Measurements from ENCODE around the gene BTN2A1. TPM values are rescaled to one million over a fixed set of nuclear protein-coding genes. Genes with fewer than 3 reads are reported as not detected.

BTN2A1 gene
- total and polyA plus RNA-seq, 2 of the 13 experiments (the other 11 are each of a cell fraction or from before 2014, with no cell fraction given): 16.4 to 30.4 TPM

- ChIA-PET POLR2A (no interaction called here), CTCF (ENCODE audit: low intra/inter-chr PET ratio, low total read pairs) (no interaction called here)
- TF ChIP-seq ATF3 (CRISPR knock-in tag; IDR thresholded peaks at IDR 0.05) (no peak), ZNF773 (CRISPR knock-in tag; IDR thresholded peaks at IDR 0.05; ENCODE audit: borderline replicate concordance) (no peak), ZFP90 (CRISPR knock-in tag; IDR thresholded peaks at IDR 0.05; ENCODE audit: borderline replicate concordance) (no peak), ZNF549 (CRISPR knock-in tag; IDR thresholded peaks at IDR 0.05) (no peak)
- H3K4me2 ChIP-seq (ENCODE audit: low read depth, low read length): no peak overlapping the region
- DNase-seq (ENCODE audit: low spot score) (no peak), FAIRE-seq (no peak), ATAC-seq (no peak)
- no peak overlapping the region for H3K9ac ChIP-seq (ENCODE audit: insufficient read depth, low read depth, low read length)
- H3K27ac ChIP-seq (ENCODE audit: extremely low read length, insufficient read depth, low read length): no peak overlapping the region
- 0 out of 2 replicates have a peak, but pooled peaks cover 4% of the 10 kb centered on the region for H3K4me1 ChIP-seq (ENCODE audit: insufficient read depth, low read length)
- H3K9me3 ChIP-seq (ENCODE audit: low read length): no peaks in the 10 kb centered on the region
- no peaks in the 10 kb centered on the region for H3K27me3 ChIP-seq (ENCODE audit: control insufficient read depth in 1 of 2, insufficient read depth in 2 of 2, low read length in 2 of 2)
- 71% methylated on average over 4 of the region's 5 CpGs for WGBS (ENCODE audit: low lambda C conversion rate)
- in situ Hi-C loops (cut with HindIII; ENCODE audit: extremely low pct_ligation_motif_present, low pct_unique_long_range_greater_than_20kb): no loop called here
- H3K36me3 ChIP-seq (replicated peaks in 1 of 2; ENCODE audit: control insufficient read depth in 1 of 2, insufficient read depth in 2 of 2, low read length in 2 of 2): no peaks in the 10 kb centered on the region
- H4K20me1 ChIP-seq (ENCODE audit: insufficient read depth, low read length): no peaks in the 10 kb centered on the region
- no peak overlapping the region for H2AFZ ChIP-seq (ENCODE audit: low read length)
- no peak overlapping the region for H3K4me3 ChIP-seq (replicated peaks in 1 of 3; ENCODE audit: insufficient read depth in 1 of 3, low read depth in 2 of 3, low read length in 3 of 3)
- no TSS peak for BruUV-seq (replicated peaks)
- intact Hi-C loops (cut with micrococcal nuclease; ENCODE audit: unreplicated experiment): no loop called here
- no peaks in the 10 kb centered on the region for H3K79me2 ChIP-seq (ENCODE audit: insufficient read depth, low read length)
These were observed 11.7 kb upstream of the BTN2A1 start for GRCh38 chr6:26445934-26446667.

DNA sequence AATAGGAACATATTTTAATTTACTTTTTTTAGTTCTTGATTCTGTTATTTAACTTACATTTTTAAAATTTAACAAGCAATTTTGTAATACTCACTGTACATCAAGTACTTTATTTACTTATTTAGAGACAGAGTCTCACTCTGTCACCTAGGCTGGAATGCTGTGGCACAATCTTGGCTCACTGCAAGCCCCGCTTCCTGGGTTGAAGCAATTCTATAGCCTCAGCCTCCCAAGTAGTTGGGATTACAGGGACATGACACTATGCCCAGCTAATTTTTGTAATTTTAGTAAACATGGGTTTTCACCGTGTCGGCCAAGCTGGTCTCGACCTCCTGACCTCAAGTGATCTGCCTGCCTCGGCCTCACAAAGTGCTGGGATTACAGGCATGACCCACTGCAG lies 10.5 kb upstream of the BTN2A1 start:
- ATAC-seq (no peak), FAIRE-seq (no peak), DNase-seq (ENCODE audit: low spot score) (no peak)
- Histone ChIP-seq H3K4me1 (ENCODE audit: insufficient read depth, low read length) (no peaks in the 10 kb centered on the region), H3K4me2 (ENCODE audit: low read depth, low read length) (no peak overlapping the region), H3K9me3 (ENCODE audit: low read length) (no peaks in the 10 kb centered on the region), H3K27ac (ENCODE audit: extremely low read length, insufficient read depth, low read length) (no peak overlapping the region), H2AFZ (ENCODE audit: low read length) (no peak overlapping the region), H3K36me3 (replicated peaks in 1 of 2; ENCODE audit: control insufficient read depth in 1 of 2, insufficient read depth in 2 of 2, low read length in 2 of 2) (no peaks in the 10 kb centered on the region), H3K79me2 (ENCODE audit: insufficient read depth, low read length) (no peaks in the 10 kb centered on the region), H3K9ac (ENCODE audit: insufficient read depth, low read depth, low read length) (no peak overlapping the region), H3K4me3 (replicated peaks in 1 of 3; ENCODE audit: insufficient read depth in 1 of 3, low read depth in 2 of 3, low read length in 3 of 3) (no peak overlapping the region), H4K20me1 (ENCODE audit: insufficient read depth, low read length) (no peaks in the 10 kb centered on the region), H3K27me3 (ENCODE audit: control insufficient read depth in 1 of 2, insufficient read depth in 2 of 2, low read length in 2 of 2) (no peaks in the 10 kb centered on the region)
- POLR2A ChIA-PET: no interaction called here
- WGBS (ENCODE audit: low lambda C conversion rate): 78% methylated on average over 5 of the region's 5 CpGs
- in situ Hi-C loops (cut with HindIII; ENCODE audit: extremely low pct_ligation_motif_present, low pct_unique_long_range_greater_than_20kb) (no loop called here), intact Hi-C loops (cut with micrococcal nuclease; ENCODE audit: unreplicated experiment) (no loop called here)
- CTCF ChIA-PET (ENCODE audit: low intra/inter-chr PET ratio, low total read pairs): no interaction called here
- TF ChIP-seq PRDM10 (CRISPR knock-in tag; IDR thresholded peaks at IDR 0.05; ENCODE audit: low read depth) (no peak), GPN1 (CRISPR knock-in tag; IDR thresholded peaks at IDR 0.05; ENCODE audit: borderline replicate concordance) (no peak), NFE2L2 (IDR thresholded peaks at IDR 0.05; ENCODE audit: low read length) (no peak), ZNF264 (CRISPR knock-in tag; IDR thresholded peaks at IDR 0.05) (no peak)
- TF ChIP-seq, protein P1, sequence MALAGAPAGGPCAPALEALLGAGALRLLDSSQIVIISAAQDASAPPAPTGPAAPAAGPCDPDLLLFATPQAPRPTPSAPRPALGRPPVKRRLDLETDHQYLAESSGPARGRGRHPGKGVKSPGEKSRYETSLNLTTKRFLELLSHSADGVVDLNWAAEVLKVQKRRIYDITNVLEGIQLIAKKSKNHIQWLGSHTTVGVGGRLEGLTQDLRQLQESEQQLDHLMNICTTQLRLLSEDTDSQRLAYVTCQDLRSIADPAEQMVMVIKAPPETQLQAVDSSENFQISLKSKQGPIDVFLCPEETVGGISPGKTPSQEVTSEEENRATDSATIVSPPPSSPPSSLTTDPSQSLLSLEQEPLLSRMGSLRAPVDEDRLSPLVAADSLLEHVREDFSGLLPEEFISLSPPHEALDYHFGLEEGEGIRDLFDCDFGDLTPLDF (CRISPR knock-in tag; IDR thresholded peaks at IDR 0.05): no peak
- BruUV-seq (replicated peaks): no TSS peak
